ENCODE measurements around the gene RSAD1.
"Not testable (repeated sequence)": the region's sequence is repeated elsewhere in the genome, so short reads cannot be mapped to it uniquely, and the experiment has no call there.

The RSAD1 gene

GRCh38 chr17:50458701-50459676 is 19.7 kb upstream of the RSAD1 start:
- DNase-seq, result no peak

DNA sequence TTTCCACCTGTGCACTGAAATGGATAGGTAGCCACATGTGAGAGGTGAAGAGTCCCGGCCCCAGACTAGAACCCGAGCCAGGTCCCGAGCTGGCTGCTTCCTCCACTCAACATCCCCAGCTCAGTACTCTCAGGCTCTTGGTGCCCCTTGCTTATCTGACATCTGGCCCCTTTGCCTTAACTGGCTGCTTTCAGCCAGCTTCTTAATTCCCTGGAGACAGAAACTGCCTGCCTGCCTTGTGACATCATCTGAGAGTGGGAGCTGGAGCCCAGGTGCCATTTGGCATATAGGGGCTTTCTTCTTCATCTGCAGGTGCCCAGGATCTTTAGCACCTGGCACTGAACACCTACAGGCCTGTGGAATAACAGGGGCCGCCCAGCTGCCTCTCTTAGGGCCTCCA is 18.9 kb upstream of the RSAD1 start:
- no peak for DNase-seq

DNA sequence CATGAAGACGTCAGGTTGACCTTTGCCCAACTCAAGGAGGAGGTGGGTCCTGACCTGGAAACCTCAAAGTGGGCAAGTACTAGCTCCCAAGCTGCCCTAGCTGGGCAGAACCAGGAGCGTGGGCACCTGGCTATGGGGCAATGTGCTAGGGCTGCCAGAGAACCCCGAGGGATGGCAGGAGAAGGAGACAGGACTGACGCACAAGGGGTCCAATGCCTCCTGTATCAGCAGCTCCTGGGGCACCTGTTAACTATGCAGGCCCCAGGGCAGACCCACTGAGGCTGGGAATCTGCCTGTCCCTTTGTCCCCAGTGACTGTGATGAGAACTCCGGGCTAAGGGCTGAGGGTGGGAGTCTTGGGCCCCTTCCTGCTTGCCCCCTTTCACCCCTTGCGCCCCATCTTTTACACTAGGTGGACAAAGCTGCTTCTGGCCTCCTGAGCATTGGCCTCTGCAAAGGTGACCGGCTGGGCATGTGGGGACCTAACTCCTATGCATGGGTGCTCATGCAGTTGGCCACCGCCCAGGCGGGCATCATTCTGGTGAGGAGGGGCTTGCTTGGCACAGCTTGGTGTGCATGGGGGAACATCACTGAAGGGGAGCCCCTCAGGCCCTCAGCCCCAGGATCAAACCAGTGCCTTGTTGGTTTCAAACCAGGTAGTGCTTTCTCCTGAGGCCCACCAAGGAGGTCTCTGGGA is 17.7 kb upstream of the RSAD1 start:
- DNase-seq, result no peak

DNA sequence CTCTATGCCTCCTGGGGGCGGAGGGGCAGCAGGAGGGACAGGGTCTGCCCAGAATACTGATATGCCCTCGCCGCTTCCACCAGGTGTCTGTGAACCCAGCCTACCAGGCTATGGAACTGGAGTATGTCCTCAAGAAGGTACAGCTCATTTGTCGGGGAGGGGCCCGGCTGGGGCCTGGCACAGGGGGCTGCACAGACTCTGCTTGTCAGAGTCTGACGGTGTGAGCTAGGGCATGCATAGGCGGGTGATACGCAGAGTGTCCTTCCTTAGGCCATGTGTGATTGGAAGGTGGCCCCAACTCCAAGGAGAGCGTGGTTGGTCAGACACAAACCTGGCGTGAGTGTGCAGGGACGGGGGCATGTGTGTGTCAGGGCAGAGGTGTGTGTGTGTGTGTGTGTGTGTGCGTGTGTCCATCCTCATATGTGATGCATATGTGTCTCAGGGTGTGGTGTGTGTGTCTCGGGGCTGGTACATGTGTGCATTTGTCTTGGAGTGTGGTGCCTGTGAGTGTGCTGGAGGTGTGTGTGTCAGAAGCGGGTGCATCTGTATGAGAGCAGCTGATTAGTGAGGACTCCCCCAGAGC is 17.0 kb upstream of the RSAD1 start:
- no peak for DNase-seq

DNA sequence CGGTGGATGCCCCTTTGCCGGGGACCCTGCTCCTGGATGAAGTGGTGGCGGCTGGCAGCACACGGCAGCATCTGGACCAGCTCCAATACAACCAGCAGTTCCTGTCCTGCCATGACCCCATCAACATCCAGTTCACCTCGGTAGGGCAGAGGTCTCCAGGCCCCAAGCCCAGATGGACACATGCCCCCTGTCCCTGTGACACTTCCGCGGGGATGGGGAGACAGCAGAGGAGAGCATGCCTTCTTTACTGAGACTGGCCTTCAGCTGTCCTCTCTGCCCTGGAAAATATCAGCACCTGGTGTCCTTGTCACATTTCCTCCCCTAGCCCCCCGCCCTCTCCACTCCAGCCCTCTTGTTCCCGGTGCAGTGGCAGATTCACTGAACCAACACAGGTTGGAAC is 16.2 kb upstream of the RSAD1 start:
- DNase-seq, result no peak

GRCh38 chr17:50464121-50464520 is 14.5 kb upstream of the RSAD1 start:
- no peak for DNase-seq

GRCh38 chr17:50464736-50465135 is 13.9 kb upstream of the RSAD1 start:
- no peak for DNase-seq

DNA sequence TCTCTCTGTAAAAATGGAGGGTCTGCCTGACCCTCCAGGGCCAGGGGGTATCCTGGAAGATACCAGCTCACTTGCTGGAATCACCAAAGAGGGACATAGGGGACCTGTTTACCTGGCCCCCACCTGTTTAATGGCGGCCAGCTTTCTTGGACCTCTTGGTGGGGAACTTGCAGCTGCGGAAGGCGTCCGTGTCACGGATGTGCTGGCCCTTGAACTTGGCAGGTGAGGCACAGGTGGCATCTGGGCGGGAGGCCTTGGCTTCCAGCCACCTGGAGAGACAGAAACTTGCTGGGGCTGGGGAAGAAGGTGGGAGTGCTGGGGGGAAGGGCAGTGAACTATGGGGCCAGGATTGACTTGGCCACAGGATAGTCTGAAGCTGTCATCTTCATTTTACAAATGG is 13.5 kb upstream of the RSAD1 start:
- no peak for DNase-seq

GRCh38 chr17:50465635-50466034 is 13.0 kb upstream of the RSAD1 start:
- DNase-seq, result no peak

DNA sequence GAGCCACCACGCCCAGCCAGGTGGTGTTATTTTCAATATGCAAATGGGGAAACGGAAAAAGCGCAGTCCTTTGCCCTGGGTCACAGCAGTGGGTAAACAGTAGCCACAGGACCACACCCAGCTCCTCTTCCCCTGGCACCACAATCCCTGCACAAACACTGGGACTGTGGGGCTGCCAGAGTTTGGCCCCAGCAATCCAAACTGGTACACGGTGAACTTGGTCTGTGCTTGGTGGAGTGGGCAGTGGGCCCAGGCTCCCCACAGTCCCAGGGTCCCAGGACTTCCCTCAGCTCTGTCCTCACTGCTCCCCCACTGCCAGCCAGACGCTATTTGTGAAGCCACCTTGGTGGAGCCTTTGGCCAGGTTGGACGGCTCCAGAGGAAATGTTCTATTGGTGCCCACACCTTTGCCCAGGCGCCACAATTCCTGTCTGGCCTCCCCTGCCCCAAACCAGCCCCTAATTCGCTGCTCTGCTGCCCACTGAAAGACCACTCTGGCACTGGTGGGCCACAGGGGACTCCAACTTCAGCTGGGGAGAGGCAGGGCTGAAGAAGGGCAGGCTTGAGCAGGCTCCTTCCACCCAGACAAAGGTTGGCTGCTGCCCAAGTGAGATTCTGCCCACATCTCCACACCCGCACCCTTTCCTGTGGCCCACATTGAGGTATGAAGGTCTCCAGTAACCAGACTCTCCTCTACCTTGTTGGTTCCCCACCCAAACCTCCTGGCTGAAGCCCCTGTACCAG is 12.1 kb upstream of the RSAD1 start:
- no peak for DNase-seq

DNA sequence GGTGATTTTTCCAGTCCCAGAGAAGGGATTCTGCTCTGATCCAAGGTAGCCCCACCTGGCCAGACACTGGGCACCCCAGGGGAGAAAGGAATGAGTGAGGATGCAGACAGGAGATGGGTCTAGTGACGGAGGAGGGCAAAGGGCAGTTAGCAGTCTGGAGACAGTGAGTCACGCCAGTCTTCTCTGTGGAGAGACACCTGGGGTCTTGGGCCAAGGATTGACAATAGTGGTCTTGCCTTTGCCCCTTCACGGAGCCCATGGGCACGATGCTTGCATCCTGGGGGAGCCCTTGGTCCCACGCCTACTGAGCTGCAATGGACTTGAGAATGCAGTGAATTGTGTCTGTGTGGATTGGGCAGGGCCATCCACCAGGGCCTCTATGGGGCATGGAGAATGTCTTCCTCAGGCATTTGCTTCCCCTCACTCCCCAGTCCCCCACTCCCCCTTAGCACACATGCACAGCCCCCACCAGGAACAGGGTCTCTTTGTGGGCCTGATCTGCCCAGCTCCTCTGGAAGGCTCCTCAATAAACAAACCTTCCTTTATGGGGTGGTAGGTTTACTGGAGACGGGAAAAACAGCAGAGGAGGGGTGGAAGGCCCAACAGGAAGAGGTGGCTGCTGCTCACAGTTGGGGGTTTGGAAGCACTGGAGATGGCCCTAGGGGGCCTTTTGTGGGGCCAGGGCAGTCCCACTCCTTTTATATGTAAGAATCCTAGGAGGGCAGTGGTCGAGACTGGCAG is 11.4 kb upstream of the RSAD1 start:
- no peak for DNase-seq

GRCh38 chr17:50467855-50468303 is 10.8 kb upstream of the RSAD1 start:
- DNase-seq, result no peak

GRCh38 chr17:50468304-50469207 is 10.1 kb upstream of the RSAD1 start, which contains the start of gene CHAD:
CHAD (minus strand) TSS chr17:50468880; CDS start chr17:50468813, 67 bp downstream.
- no peak for DNase-seq

- no peak for DNase-seq
Observed at GRCh38 chr17:50469208-50469605, 9.5 kb upstream of the RSAD1 start.

DNA sequence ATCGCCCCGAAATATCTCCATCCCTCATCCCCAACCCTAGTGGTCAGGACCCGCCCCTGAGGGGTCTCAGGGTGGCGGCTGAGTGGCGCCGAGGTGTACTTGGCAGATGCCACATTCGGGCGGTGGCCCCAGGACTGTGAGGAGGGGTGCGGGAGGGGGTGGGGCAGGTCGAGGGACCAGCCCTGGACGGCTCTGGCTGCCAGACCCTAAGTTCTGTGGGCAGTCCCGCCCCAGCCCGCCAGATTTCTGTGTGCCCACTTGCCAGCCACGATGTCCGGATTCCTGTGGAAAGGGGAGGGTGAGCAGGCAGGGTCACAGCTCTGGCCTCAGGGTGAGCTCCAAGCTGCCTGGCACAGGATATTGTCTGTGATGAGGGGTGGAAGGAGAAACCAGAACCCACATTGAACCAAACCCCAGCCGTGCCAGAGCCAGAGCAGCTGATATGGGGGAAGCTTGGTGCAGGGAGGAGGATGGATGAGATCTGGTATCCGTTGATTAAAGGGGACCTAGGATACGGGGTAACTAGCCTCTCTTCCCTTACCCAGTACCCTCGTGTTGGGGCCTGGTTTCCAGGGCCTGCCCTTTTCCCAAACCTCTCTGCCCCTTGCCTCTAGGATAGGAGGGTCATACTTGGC is 8.9 kb upstream of the RSAD1 start:
- DNase-seq, result no peak

DNA sequence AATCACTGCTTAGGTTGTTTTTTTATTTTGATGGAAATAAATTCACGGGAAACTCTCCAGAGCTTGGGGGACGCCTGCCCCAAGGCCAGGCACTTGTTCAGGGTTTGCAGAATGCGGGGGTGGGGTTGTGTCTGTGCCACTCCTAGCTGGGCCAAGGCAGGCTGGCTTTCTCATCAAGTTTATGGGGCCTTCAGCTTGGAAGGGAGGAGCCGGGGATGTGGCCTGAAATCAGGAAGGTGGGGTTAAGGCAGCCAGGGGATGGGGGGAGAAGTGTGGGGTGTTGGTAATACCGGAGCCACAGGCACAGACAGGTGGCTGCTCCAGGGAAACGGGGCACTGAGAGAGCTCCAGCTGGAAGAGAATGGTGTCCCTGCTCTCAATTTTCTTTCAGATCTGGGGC is 8.2 kb upstream of the RSAD1 start:
- DNase-seq, result no peak

DNA sequence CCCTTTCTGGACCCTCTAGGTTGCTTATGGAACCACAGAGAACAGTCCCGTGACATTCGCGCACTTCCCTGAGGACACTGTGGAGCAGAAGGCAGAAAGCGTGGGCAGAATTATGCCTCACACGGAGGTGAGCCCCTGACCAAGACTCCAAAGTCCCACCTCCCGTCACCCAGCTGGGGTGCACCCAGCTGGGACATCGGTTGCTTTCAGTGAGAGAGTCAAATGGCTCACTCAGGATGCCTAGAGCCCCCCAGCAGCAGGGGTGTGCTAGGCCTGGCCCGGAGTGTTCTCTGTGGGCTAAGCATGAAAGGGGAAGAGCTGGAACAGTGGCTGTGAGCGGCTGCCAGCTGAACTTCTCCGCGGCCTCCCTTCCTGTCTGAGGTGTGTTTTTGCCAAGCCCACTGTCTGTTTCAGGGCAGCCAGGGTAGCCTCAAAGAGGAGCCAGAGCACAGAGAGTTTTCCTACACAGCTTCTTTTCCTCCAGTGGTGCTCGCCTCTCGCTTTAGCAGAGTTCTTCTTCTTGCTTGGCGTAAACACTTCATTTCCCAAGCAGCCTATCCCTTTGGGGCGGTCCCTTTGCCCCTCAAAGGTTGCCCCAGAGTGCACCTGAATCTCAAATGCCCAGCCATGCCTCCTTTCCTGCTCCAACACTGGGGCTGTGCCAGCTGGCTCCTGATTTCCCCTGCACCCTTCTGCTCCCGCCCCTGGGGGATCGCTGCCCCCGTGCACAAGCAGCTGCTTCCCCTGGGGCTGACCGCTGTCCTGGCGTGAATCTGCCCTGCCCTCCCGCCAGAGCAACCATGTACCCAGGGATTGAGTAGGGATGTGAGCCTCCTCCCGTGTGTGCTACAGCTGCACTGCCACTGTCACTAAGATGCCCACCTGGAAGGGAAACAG is 7.4 kb upstream of the RSAD1 start:
- no peak for DNase-seq

DNA sequence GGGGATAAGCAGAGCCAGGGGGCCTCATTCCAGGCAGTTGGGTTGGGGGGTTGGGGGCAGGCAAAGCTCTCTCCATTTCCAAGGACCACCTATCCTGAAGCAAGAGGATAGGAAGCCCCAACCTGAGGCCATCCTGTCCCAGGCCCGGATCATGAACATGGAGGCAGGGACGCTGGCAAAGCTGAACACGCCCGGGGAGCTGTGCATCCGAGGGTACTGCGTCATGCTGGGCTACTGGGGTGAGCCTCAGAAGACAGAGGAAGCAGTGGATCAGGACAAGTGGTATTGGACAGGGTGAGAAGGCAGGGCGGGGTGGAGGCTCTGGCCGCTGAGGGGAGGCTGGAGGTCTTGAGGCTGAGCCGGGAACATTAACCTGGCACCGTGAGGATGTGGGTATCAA is 6.4 kb upstream of the RSAD1 start:
- DNase-seq, result no peak

DNA sequence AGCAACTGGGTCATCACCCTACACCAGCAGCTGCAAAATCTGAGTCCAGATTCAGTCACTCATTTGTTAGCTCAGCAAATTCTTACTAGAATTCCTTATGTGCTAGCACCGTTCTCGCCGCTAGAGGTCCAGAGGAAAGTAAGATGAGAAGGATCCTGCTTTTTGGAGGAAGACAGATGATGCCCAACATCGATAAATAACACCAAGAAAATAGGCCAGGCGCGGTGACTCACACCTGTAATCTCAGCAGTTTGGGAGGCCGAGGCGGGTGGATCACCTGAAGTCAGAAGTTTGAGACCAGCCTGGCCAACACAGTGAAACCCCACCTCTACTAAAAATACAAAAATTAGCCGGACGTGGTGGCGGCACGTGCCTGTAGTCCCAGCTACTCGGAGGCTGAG is 5.9 kb upstream of the RSAD1 start:
- DNase-seq, result not testable (repeated sequence)

All from NCI-H1092 (cell line).